ENCODE data around the gene LGALS1. TPM values are rescaled to one million over a fixed set of nuclear protein-coding genes. Genes with fewer than 3 reads are reported as not detected.

The LGALS1 gene
- total RNA-seq, 1 donor from 2014 or later = 2,760 TPM

DNA sequence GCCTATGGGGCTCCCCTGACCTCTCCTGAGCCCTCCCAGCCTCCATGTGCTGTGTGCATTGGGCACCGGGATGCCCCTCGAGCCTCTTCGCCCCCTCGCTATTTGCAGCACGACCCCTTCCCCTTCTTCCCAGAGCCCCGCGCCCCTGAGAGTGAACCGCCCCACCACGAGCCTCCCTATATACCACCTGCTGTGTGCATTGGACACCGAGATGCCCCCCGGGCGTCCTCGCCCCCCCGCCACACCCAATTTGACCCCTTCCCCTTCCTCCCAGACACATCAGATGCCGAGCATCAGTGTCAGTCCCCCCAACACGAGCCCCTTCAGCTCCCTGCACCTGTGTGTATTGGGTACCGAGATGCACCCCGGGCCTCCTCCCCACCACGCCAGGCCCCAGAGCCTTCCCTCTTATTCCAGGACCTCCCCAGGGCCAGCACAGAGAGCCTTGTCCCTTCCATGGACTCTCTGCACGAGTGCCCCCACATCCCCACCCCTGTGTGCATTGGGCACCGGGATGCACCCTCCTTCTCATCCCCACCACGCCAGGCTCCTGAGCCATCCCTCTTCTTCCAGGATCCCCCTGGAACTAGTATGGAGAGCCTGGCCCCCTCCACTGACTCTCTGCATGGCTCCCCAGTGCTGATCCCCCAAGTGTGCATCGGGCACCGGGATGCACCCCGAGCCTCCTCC lies 50.3 kb downstream of the LGALS1 start:
- TF ChIP-seq, protein P1, sequence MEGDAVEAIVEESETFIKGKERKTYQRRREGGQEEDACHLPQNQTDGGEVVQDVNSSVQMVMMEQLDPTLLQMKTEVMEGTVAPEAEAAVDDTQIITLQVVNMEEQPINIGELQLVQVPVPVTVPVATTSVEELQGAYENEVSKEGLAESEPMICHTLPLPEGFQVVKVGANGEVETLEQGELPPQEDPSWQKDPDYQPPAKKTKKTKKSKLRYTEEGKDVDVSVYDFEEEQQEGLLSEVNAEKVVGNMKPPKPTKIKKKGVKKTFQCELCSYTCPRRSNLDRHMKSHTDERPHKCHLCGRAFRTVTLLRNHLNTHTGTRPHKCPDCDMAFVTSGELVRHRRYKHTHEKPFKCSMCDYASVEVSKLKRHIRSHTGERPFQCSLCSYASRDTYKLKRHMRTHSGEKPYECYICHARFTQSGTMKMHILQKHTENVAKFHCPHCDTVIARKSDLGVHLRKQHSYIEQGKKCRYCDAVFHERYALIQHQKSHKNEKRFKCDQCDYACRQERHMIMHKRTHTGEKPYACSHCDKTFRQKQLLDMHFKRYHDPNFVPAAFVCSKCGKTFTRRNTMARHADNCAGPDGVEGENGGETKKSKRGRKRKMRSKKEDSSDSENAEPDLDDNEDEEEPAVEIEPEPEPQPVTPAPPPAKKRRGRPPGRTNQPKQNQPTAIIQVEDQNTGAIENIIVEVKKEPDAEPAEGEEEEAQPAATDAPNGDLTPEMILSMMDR (IDR thresholded peaks at IDR 0.05) = no peak
- H3K27me3 Mint-ChIP-seq (ENCODE audit: low read depth) = no peaks in the 10 kb centered on the region
- H3K9me3 Mint-ChIP-seq (ENCODE audit: low read depth) = no peaks in the 10 kb centered on the region
- no peak overlapping the region for H3K4me3 Mint-ChIP-seq (ENCODE audit: unreplicated experiment)
- DNase-seq (ENCODE audit: low spot score) = no peak
- peaks cover 7% of the 10 kb centered on the region for H3K36me3 Mint-ChIP-seq (ENCODE audit: low read depth)
- H3K27ac Mint-ChIP-seq (ENCODE audit: unreplicated experiment) = no peak overlapping the region
- no peaks in the 10 kb centered on the region for H3K4me1 Mint-ChIP-seq (ENCODE audit: low read depth)

DNA sequence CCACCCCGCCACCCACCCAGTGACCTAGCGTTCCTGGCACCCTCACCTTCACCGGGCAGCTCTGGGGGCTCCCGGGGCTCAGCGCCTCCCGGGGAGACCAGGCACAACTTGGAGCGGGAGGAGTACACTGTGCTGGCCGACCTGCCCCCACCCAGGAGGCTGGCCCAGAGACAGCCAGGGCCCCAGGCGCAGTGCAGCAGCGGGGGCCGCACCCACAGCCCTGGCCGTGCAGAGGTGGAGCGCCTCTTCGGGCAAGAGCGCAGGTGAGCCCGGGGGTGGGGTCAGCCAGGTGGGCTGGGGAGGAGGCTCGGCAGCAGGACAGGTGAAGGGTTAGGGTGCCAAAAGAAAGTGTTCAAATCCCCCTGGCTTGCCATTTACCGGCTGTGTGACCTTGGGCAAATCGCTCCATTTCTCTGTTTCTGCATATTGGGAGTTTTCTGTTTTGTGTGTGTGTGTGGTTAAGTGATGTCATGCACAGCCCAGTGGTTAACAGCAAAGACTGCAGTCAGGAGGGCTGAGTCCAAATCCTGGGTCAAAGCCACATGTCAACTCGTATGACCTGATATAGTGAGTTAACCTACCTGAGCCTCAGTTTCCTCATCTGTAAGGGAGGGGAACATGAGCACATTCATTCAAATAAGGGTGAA lies 50.9 kb downstream of the LGALS1 start:
- TF ChIP-seq, protein P1 (IDR thresholded peaks at IDR 0.05) = peak; percentile 38
- H3K4me1 Mint-ChIP-seq (ENCODE audit: low read depth) = no peaks in the 10 kb centered on the region
- no peaks in the 10 kb centered on the region for H3K27me3 Mint-ChIP-seq (ENCODE audit: low read depth)
- H3K27ac Mint-ChIP-seq (ENCODE audit: unreplicated experiment) = no peak overlapping the region
- H3K36me3 Mint-ChIP-seq (ENCODE audit: low read depth) = peaks cover 7% of the 10 kb centered on the region
- no peak for DNase-seq (ENCODE audit: low spot score)
- H3K9me3 Mint-ChIP-seq (ENCODE audit: low read depth) = no peaks in the 10 kb centered on the region
- H3K4me3 Mint-ChIP-seq (ENCODE audit: unreplicated experiment) = no peak overlapping the region

DNA sequence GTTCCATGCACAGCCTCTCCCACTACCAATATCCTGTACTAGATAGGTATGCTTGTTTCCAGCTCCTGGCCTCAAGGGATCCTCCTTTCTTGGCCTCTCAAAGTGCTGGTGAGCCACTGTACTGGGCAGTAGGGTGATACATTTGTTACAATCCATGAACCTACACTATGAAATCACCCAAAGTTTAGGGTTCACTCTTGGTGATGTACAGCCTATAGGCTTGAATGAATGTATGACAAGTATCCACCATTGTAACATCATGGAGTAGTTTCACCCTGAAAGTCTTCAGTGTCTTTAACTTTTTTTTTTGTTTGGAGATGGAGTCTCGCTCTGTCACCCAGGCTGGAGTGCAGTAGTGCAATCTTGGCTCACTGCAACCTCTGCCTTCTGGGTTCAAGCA lies 53.2 kb downstream of the LGALS1 start:
- no peak overlapping the region for H3K27ac Mint-ChIP-seq (ENCODE audit: unreplicated experiment)

More for the DNA sequence above, 53.2 kb downstream of the LGALS1 start:
- Mint-ChIP-seq H3K36me3 (ENCODE audit: low read depth) (peaks cover 7% of the 10 kb centered on the region), H3K4me1 (ENCODE audit: low read depth) (no peaks in the 10 kb centered on the region), H3K4me3 (ENCODE audit: unreplicated experiment) (no peak overlapping the region), H3K9me3 (ENCODE audit: low read depth) (no peaks in the 10 kb centered on the region), H3K27me3 (ENCODE audit: low read depth) (no peaks in the 10 kb centered on the region)
- DNase-seq (ENCODE audit: low spot score) = no peak
- TF ChIP-seq, protein P1 (IDR thresholded peaks at IDR 0.05) = no peak

Other genes starting within 250 kb of the LGALS1 start
- 0.65 to 1.2 TPM (median 1.1 TPM) in 3 replicates for gene ELFN2, start 248.2 kb upstream of the LGALS1 start, total RNA-seq
- gene MFNG, start 189.3 kb upstream of the LGALS1 start, total RNA-seq = 1.1 to 2.1 TPM (median 1.2 TPM) in 3 replicates
- 7.0 to 14.2 TPM (median 13.5 TPM) in 3 replicates for gene CARD10, start 156.2 kb upstream of the LGALS1 start, total RNA-seq
- gene CDC42EP1, start 115.2 kb upstream of the LGALS1 start, total RNA-seq = 155 to 167 TPM (median 156 TPM) in 3 replicates
- not detected in 3 replicates for gene LGALS2, start 95.5 kb upstream of the LGALS1 start, total RNA-seq
- 32.0 to 35.9 TPM (median 34.8 TPM) in 3 replicates for gene GGA1, start 66.8 kb upstream of the LGALS1 start, total RNA-seq
- gene SH3BP1, start 36.0 kb upstream of the LGALS1 start, total RNA-seq = 1.6 to 2.7 TPM (median 2.4 TPM) in 3 replicates
- 14.8 to 17.2 TPM (median 15.2 TPM) in 3 replicates for gene PDXP, start 16.9 kb upstream of the LGALS1 start, total RNA-seq
- gene NOL12, start 10.7 kb downstream of the LGALS1 start, total RNA-seq = 12.1 to 18.7 TPM (median 12.8 TPM) in 3 replicates
- 47.9 to 49.8 TPM (median 49.5 TPM) in 3 replicates for gene TRIOBP, start 21.4 kb downstream of the LGALS1 start, total RNA-seq
- 23.1 to 24.8 TPM (median 23.6 TPM) in 3 replicates for gene GCAT, start 132.3 kb downstream of the LGALS1 start, total RNA-seq
- 0.37 to 0.41 TPM in 2 of 3 replicates, not detected in the other for gene GALR3, start 147.7 kb downstream of the LGALS1 start, total RNA-seq
- gene ANKRD54, start 168.7 kb downstream of the LGALS1 start, total RNA-seq = 17.6 to 17.8 TPM (median 17.7 TPM) in 3 replicates
- 312 to 325 TPM (median 323 TPM) in 3 replicates for gene EIF3L, start 173.8 kb downstream of the LGALS1 start, total RNA-seq
- 50.3 to 65.5 TPM (median 58.6 TPM) in 3 replicates for gene MICALL1, start 230.7 kb downstream of the LGALS1 start, total RNA-seq

Measured in chondrocyte (in vitro differentiated cells).